IMR-90 (cell line): ENCODE measurements around the gene RILPL2. TPM values are rescaled to one million over a fixed set of nuclear protein-coding genes. Genes with fewer than 3 reads are reported as not detected.

Source experiments
- ATAC-seq: fragments of 200-7000 bp; cut with Tn5 transposase; 2 replicates; pipeline ENCODE4 v1.9.1; 2020; ENCODE audit warnings: low read depth, mild to moderate bottlenecking, moderate library complexity
- BruUV-seq: library from RNA; stranded (reverse); fragments of 400-500 nt; replicated peaks from 2 replicates; lab custom pipeline; 2021; lab: Mats Ljungman, UMichigan
- CTCF ChIA-PET: fragments of 300-600 bp; formaldehyde crosslinking; extraction: SDS; loops from one replicate; lab custom pipeline; 2021; ENCODE audit warnings: antibody characterized with exemption; lab: Yijun Ruan, JAX
- POLR2A ChIA-PET: fragments of 300-600 bp; sonication (Branson Sonifier 250); formaldehyde crosslinking; loops from one replicate; lab custom pipeline; 2022; ENCODE audit warnings: antibody characterized with exemption; ENCODE audit not compliant: unreplicated experiment; lab: Charles Lee
- DNase-seq: peaks from one replicate; pipeline ENCODE4 v3.0.0; 2013
- H2AFZ ChIP-seq: replicated peaks from 2 replicates; pipeline ENCODE3; 2013; ENCODE audit warnings: low read length, mild to moderate bottlenecking; ENCODE audit not compliant: poor library complexity
- H2AK5ac ChIP-seq: 2 replicates; pipeline ENCODE4 v1.6.1; 2013; ENCODE audit warnings: low read depth, low read length, inconsistent platforms
- H2AK9ac ChIP-seq: replicated peaks from 2 replicates; pipeline ENCODE3; 2013; ENCODE audit warnings: mild to moderate bottlenecking, low read depth, low read length, moderate library complexity; ENCODE audit not compliant: poor library complexity
- H2BK120ac ChIP-seq: 2 replicates; pipeline ENCODE4 v1.6.1; 2013; ENCODE audit warnings: low read depth, low read length, inconsistent platforms
- H2BK15ac ChIP-seq: 3 replicates; pipeline ENCODE4 v1.6.1; 2013; ENCODE audit warnings: low read depth, low read length, inconsistent platforms
- H2BK20ac ChIP-seq: 2 replicates; pipeline ENCODE4 v1.6.1; 2013; ENCODE audit warnings: low read depth, mild to moderate bottlenecking, inconsistent platforms, low read length, moderate library complexity
- H2BK5ac ChIP-seq: 2 replicates; pipeline ENCODE4 v1.6.1; 2013; ENCODE audit warnings: mild to moderate bottlenecking, low read depth, low read length, inconsistent platforms; ENCODE audit not compliant: poor library complexity, severe bottlenecking
- H3K14ac ChIP-seq: replicated peaks from 2 replicates; pipeline ENCODE4 v1.6.1; 2013; ENCODE audit warnings: low read depth, low read length, inconsistent platforms
- H3K18ac ChIP-seq: 2 replicates; pipeline ENCODE4 v1.6.1; 2013; ENCODE audit warnings: low read depth, low read length, control low read depth
- H3K23ac ChIP-seq: 2 replicates; pipeline ENCODE4 v1.6.1; 2013; ENCODE audit warnings: low read depth, low read length, inconsistent platforms
- H3K27ac ChIP-seq: 2 replicates; pipeline ENCODE4 v1.5.1; 2013; ENCODE audit warnings: mild to moderate bottlenecking, control low read depth, low read length; ENCODE audit not compliant: insufficient read depth
- H3K27me3 ChIP-seq: 2 replicates; pipeline ENCODE4 v1.6.1; 2013; ENCODE audit warnings: low read length; ENCODE audit not compliant: control insufficient read depth, insufficient read depth
- H3K36me3 ChIP-seq: 2 replicates; pipeline ENCODE4 v1.6.1; 2013; ENCODE audit warnings: low read length, mixed read lengths; ENCODE audit not compliant: control insufficient read depth, insufficient read depth
- H3K4ac ChIP-seq: 2 replicates; pipeline ENCODE4 v1.6.1; 2013; ENCODE audit warnings: low read depth, low read length, inconsistent platforms
- H3K4me1 ChIP-seq: 2 replicates; pipeline ENCODE4 v1.6.1; 2013; ENCODE audit warnings: low read length, mixed read lengths; ENCODE audit not compliant: control insufficient read depth, insufficient read depth
- H3K4me2 ChIP-seq: 2 replicates; pipeline ENCODE4 v1.6.1; 2013; ENCODE audit warnings: low read depth, mild to moderate bottlenecking, control low read depth, low read length, moderate library complexity
- H3K4me3 ChIP-seq: 2 replicates; pipeline ENCODE4 v1.5.1; 2013; ENCODE audit warnings: low read depth, mild to moderate bottlenecking, control low read depth, low read length, moderate library complexity; ENCODE audit not compliant: insufficient read depth
- H3K56ac ChIP-seq: 2 replicates; pipeline ENCODE4 v1.6.1; 2013; ENCODE audit warnings: low read length, inconsistent platforms; ENCODE audit not compliant: insufficient read depth; ENCODE audit errors: extremely low read depth
- H3K79me1 ChIP-seq, 2 experiments: 2 replicates each; pipeline ENCODE4 v1.6.1; 2013; ENCODE audit warnings: low read length in 2 of 2, inconsistent platforms in 1 of 2, low read depth in 1 of 2
- H3K9ac ChIP-seq: 2 replicates; pipeline ENCODE4 v1.6.1; 2013; ENCODE audit warnings: low read depth, low read length, control low read depth
- H3K9me1 ChIP-seq: 2 replicates; pipeline ENCODE4 v1.6.1; 2013; ENCODE audit warnings: low read length, inconsistent platforms; ENCODE audit not compliant: insufficient read depth
- H3K9me3 ChIP-seq: 2 replicates; pipeline ENCODE4 v1.6.1; 2013; ENCODE audit warnings: low read length; ENCODE audit not compliant: control insufficient read depth, insufficient read depth
- H4K20me1 ChIP-seq: 2 replicates; pipeline ENCODE4 v1.6.1; 2013; ENCODE audit warnings: low read length, inconsistent platforms; ENCODE audit not compliant: insufficient read depth
- H4K5ac ChIP-seq: 2 replicates; pipeline ENCODE4 v1.6.1; 2013; ENCODE audit warnings: mild to moderate bottlenecking, low read depth, low read length, control low read depth
- H4K8ac ChIP-seq, 2 experiments: 2 replicates each; pipeline ENCODE4 v1.6.1; 2013; ENCODE audit warnings: low read depth in 2 of 2, low read length in 2 of 2, control low read depth in 1 of 2, inconsistent platforms in 1 of 2
- H4K91ac ChIP-seq: 2 replicates; pipeline ENCODE4 v1.6.1; 2013; ENCODE audit warnings: low read depth, low read length, inconsistent platforms; ENCODE audit not compliant: insufficient read depth
- CHD1 ChIP-seq: IDR thresholded peaks from 2 replicates; pipeline ENCODE4 v1.6.1; 2012; ENCODE audit warnings: low read depth, low read length, improper control_type of control experiment
- MAFK ChIP-seq: IDR thresholded peaks from 2 replicates; pipeline ENCODE4 v1.6.1; 2012; ENCODE audit warnings: low read depth, low read length, improper control_type of control experiment
- MAZ ChIP-seq: IDR thresholded peaks from 2 replicates; pipeline ENCODE4 v1.6.1; 2012; ENCODE audit warnings: low read depth, mild to moderate bottlenecking, low read length, improper control_type of control experiment, moderate library complexity, borderline replicate concordance
- POLR2A ChIP-seq: IDR thresholded peaks from 2 replicates; pipeline ENCODE4 v1.6.1; 2012; ENCODE audit warnings: mild to moderate bottlenecking, low read depth, low read length
- RAD21 ChIP-seq: IDR thresholded peaks from 2 replicates; pipeline ENCODE4 v1.6.1; 2012; ENCODE audit warnings: low read length, improper control_type of control experiment
- WGBS, 2 experiments: methylation state at CpG; one replicate each; pipeline versions ENCODE4 v1.1.5 to v1.1.7; 2013; ENCODE audit warnings: missing lambda C conversion rate in 2 of 2; ENCODE audit not compliant: insufficient read length in 1 of 2; ENCODE audit errors: extremely low coverage in 2 of 2; 5-methylcytosine and 5-hydroxymethylcytosine counted together
- dilution Hi-C: fragments of 300-500 bp; cut with HindIII; formaldehyde crosslinking; loops from one replicate; pipeline ENCODE4 v1.14.3; 2018; ENCODE audit warnings: low sequenced_read_pairs; ENCODE audit not compliant: unreplicated experiment
- in situ Hi-C: fragments of 300-500 bp; cut with MboI; formaldehyde crosslinking; loops from 3 replicates; pipeline ENCODE4 v1.14.3; 2019; ENCODE audit warnings: low sequenced_read_pairs, inconsistent platforms, mixed read lengths
- intact Hi-C: fragments of 100-400 bp; cut with micrococcal nuclease; formaldehyde crosslinking; loops from 2 replicates; pipeline ENCODE4 v1.10.0; 2022
- polyA plus RNA-seq, 3 experiments: library from polyadenylated mRNA; depleted of rRNA; stranded (reverse); fragments of >200 nt; gene quantifications; 2 replicates each; pipeline ENCODE4 v1.2.3, GENCODE V29; 2012; ENCODE audit warnings: low replicate concordance in 1 of 3
- total RNA-seq: library from RNA; depleted of rRNA; stranded (reverse); fragments of >200 nt; gene quantifications from 2 replicates; pipeline ENCODE4 v1.2.3, GENCODE V29; 2012
- TF ChIP-seq, protein P1 (sequence below): conservative IDR thresholded peaks from 2 replicates; pipeline ENCODE4 v1.5.1; 2012; ENCODE audit warnings: mild to moderate bottlenecking, low read depth, low read length, improper control_type of control experiment

RILPL2 gene
- total and polyA plus RNA-seq, 2 of the 4 experiments (the other 2 are of a cell fraction): 1.8 to 2.2 TPM

DNA sequence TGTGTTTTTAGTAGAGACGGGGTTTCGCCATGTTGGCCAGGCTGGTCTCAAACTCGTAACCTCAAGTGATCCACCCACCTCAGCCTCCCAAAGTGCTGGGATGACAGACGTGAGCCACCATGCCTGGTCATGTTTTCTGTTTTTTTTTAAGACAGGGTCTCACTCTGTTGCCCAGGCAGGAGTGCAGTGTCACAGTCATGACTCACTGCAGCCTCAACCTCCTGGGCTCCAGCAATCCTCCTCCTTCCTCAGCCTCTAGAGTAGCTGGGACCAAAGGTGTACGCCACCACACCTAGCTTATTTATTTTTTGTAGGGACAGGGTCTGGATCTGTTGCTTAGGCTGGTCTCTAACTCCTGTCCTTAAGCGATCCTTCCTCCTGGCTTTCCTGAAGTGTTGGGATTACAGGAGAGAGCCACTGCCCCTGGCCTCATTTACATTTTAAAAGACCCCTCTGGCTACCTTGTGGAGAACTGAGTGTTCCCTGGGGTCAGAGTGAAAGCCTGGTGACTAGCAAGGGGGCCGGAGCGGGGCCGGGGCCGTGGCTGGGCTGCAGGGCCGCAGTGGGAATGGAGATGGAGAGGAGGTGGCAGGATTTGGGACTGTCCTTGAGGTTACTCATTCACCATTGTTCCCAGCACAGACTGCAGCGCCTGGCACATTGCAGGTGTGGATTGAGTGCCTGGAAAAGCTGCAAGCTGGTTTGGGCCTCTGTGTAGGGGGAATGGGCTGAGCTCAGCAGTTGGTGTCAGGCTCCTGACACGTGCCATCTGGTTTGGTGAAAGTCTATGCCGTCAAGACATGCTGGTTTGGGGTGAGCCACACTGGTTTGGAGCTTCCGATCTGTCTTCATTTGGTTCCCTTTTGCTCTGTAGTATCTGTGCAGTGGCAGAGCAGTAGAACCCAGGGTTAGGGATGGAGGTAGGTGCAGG, 34.5 kb downstream of the RILPL2 start (continued):
- TF ChIP-seq RAD21: no peak

- no peak overlapping the region for H3K14ac ChIP-seq
- no peak overlapping the region for H3K4me2 ChIP-seq
- no peak overlapping the region for H4K5ac ChIP-seq
- DNase-seq (no peak), ATAC-seq (no peak)
- no peak overlapping the region for H3K9ac ChIP-seq
- peaks cover 6% of the 10 kb centered on the region; the same call in 1 of the 2 replicates for H3K9me1 ChIP-seq
- H3K56ac ChIP-seq: no peak overlapping the region
- no peak overlapping the region for H3K4me3 ChIP-seq
- no peak overlapping the region for H4K8ac ChIP-seq
- no peak overlapping the region for H4K91ac ChIP-seq
- intact Hi-C loops: no loop called here
- dilution Hi-C loops: no loop called here
- H3K36me3 ChIP-seq: peaks cover 58% of the 10 kb centered on the region
- H2BK15ac ChIP-seq: no peak overlapping the region
- no peak overlapping the region for H2AFZ ChIP-seq
- H3K4ac ChIP-seq: no peak overlapping the region
- H4K20me1 ChIP-seq: peaks cover 54% of the 10 kb centered on the region
- ChIA-PET POLR2A (no interaction called here), CTCF (no interaction called here)
- H3K4me1 ChIP-seq: peaks cover 4% of the 10 kb centered on the region; the same call in 1 of the 2 replicates
- H3K79me1 ChIP-seq: peaks cover 26 to 71% of the 10 kb centered on the region in 2 experiments
- no peak overlapping the region for H2BK120ac ChIP-seq
- H3K27ac ChIP-seq: no peak overlapping the region
- peak overlapping the region; percentile 78 for H2AK9ac ChIP-seq
- no CpG with 5 or more reads among the region's 6 CpGs for WGBS, 2 experiments
- no TSS peak for BruUV-seq
- H2AK5ac ChIP-seq: no peak overlapping the region
- no peaks in the 10 kb centered on the region for H3K9me3 ChIP-seq
- H3K23ac ChIP-seq: no peak overlapping the region
- no peaks in the 10 kb centered on the region for H3K27me3 ChIP-seq
- H2BK5ac ChIP-seq: no peak overlapping the region
- in situ Hi-C loops: no loop called here
- H3K18ac ChIP-seq: no peak overlapping the region
- TF ChIP-seq CHD1 (no peak), MAZ (no peak), MAFK (no peak), POLR2A (no peak)
- TF ChIP-seq, protein P1, sequence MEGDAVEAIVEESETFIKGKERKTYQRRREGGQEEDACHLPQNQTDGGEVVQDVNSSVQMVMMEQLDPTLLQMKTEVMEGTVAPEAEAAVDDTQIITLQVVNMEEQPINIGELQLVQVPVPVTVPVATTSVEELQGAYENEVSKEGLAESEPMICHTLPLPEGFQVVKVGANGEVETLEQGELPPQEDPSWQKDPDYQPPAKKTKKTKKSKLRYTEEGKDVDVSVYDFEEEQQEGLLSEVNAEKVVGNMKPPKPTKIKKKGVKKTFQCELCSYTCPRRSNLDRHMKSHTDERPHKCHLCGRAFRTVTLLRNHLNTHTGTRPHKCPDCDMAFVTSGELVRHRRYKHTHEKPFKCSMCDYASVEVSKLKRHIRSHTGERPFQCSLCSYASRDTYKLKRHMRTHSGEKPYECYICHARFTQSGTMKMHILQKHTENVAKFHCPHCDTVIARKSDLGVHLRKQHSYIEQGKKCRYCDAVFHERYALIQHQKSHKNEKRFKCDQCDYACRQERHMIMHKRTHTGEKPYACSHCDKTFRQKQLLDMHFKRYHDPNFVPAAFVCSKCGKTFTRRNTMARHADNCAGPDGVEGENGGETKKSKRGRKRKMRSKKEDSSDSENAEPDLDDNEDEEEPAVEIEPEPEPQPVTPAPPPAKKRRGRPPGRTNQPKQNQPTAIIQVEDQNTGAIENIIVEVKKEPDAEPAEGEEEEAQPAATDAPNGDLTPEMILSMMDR: no peak
- H2BK20ac ChIP-seq: no peak overlapping the region
These were observed 37.2 kb downstream of the RILPL2 start for GRCh38 chr12:123399255-123399617.
